ENCODE results near the gene POU2F2.

DNA sequence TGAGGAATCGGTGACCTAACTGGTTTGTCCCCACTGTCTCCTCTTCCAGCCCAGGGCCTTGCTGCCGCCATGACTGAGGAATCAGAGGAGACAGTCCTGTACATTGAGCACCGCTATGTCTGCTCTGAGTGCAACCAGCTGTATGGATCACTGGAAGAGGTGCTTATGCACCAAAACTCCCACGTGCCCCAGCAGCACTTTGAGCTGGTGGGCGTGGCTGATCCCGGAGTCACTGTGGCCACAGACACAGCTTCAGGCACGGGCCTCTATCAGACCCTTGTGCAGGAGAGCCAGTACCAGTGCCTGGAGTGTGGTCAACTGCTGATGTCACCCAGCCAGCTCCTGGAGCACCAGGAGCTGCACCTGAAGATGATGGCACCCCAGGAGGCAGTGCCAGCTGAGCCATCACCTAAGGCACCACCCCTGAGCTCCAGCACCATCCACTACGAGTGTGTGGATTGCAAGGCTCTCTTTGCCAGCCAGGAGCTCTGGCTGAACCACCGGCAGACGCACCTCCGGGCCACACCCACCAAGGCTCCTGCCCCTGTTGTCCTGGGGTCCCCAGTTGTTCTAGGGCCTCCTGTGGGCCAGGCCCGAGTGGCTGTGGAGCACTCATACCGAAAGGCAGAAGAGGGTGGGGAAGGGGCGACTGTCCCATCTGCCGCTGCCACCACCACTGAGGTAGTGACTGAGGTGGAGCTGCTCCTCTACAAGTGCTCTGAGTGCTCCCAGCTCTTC, 53.5 kb downstream of the POU2F2 start:
- TF ChIP-seq, protein P1, sequence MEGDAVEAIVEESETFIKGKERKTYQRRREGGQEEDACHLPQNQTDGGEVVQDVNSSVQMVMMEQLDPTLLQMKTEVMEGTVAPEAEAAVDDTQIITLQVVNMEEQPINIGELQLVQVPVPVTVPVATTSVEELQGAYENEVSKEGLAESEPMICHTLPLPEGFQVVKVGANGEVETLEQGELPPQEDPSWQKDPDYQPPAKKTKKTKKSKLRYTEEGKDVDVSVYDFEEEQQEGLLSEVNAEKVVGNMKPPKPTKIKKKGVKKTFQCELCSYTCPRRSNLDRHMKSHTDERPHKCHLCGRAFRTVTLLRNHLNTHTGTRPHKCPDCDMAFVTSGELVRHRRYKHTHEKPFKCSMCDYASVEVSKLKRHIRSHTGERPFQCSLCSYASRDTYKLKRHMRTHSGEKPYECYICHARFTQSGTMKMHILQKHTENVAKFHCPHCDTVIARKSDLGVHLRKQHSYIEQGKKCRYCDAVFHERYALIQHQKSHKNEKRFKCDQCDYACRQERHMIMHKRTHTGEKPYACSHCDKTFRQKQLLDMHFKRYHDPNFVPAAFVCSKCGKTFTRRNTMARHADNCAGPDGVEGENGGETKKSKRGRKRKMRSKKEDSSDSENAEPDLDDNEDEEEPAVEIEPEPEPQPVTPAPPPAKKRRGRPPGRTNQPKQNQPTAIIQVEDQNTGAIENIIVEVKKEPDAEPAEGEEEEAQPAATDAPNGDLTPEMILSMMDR (IDR thresholded peaks at IDR 0.05; ENCODE audit: borderline replicate concordance, extremely low read depth, low read length, poor library complexity, severe bottlenecking): no peak
- TF ChIP-seq EZH2 (IDR thresholded peaks at IDR 0.05; ENCODE audit: borderline replicate concordance, low read depth, low read length, severe bottlenecking): no peak
